HG03159 (cell line): ENCODE results near the gene RBM10.
"Not testable (repeated sequence)": the region's sequence is repeated elsewhere in the genome, so short reads cannot be mapped to it uniquely, and the experiment has no call there.

Experiments used
- ATAC-seq: cut with Tn5 transposase; IDR thresholded peaks from one replicate; pipeline ENCODE4 v1.9.1; 2021; ENCODE audit warnings: mild to moderate bottlenecking, moderate library complexity; ENCODE audit not compliant: unreplicated experiment

The RBM10 gene, protein sequence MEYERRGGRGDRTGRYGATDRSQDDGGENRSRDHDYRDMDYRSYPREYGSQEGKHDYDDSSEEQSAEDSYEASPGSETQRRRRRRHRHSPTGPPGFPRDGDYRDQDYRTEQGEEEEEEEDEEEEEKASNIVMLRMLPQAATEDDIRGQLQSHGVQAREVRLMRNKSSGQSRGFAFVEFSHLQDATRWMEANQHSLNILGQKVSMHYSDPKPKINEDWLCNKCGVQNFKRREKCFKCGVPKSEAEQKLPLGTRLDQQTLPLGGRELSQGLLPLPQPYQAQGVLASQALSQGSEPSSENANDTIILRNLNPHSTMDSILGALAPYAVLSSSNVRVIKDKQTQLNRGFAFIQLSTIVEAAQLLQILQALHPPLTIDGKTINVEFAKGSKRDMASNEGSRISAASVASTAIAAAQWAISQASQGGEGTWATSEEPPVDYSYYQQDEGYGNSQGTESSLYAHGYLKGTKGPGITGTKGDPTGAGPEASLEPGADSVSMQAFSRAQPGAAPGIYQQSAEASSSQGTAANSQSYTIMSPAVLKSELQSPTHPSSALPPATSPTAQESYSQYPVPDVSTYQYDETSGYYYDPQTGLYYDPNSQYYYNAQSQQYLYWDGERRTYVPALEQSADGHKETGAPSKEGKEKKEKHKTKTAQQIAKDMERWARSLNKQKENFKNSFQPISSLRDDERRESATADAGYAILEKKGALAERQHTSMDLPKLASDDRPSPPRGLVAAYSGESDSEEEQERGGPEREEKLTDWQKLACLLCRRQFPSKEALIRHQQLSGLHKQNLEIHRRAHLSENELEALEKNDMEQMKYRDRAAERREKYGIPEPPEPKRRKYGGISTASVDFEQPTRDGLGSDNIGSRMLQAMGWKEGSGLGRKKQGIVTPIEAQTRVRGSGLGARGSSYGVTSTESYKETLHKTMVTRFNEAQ

GRCh38 chrX:47144626-47145394 lies at the start of gene RBM10, which contains the start of gene NDUFB11:
Gene RBM10, plus strand, starts transcription at chrX:47145221. Its CDS starts 2,261 bp downstream, at chrX:47147482.
Gene NDUFB11, minus strand, starts transcription at chrX:47144702. Its CDS starts 23 bp downstream, at chrX:47144679.
- peak; percentile 80 for ATAC-seq

DNA sequence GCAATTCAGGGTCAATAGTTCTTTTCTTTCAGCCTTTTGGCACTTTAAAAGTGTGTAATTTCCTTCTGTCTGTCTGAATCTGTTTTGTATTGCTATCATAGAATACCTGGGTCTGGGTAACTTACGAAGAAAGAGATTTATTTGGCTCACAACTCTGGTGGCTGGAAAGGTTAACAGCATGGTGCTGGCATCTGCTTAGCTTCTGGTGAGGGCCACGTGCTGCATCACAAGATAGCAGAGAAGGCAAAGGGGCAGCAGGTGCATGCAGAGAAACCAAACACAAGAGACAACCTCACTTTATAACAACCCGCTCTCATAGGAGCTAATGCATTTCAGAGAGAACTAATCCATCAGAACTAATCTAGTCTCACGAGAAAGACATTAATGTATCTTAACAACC lies 48.0 kb upstream of the RBM10 start:
- no peak for ATAC-seq

- ATAC-seq: no peak
Observed at GRCh38 chrX:47098338-47099094, 46.5 kb upstream of the RBM10 start.

DNA sequence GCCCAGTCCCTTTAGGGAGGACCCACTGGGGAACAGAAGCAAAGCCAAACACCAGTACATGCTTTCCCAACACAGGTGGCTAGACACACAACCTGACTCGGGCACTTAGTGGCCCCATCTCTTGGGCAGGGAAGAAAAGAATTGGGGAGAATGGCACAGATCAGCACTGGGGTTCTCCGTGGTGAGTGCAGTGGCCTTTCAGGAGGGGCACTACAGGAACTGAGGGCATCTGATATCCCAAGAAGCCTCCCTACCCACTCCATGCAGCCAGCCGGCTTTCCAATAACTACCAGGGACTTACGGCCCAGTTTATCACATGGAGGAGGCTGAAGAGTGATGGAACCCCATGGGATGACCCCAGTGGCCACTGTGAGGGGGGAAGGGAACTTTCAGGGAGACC lies 43.8 kb upstream of the RBM10 start:
- no peak for ATAC-seq

GRCh38 chrX:47110936-47111615 lies 33.9 kb upstream of the RBM10 start:
- ATAC-seq: not testable (repeated sequence)

- ATAC-seq: no peak
Observed at GRCh38 chrX:47112316-47112954, 32.6 kb upstream of the RBM10 start.

DNA sequence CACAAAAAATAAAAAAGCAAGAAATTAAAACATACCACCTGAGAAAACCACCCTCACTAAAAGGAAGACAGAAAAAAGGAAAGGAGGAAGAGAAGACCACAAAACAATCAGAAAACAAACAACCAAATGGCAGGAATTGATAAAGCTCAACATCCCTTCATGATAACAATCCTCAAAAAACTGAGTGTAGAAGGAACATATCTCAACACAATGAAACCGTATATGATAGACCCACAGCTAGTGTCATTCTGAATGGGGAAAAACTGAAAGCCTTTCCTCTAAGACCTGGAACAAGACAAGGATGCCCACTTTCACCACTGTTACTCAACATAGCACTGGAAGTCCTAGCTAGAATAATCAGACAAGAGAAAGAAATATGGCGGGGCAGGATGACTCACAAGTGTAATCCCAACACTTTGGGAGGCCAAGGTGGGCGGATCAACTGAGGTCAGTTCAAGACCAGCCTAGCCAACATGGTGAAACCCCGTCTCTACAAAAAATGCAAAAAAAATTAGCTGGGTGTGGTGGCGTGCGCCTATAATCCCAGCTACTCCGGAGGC lies 28.4 kb upstream of the RBM10 start:
- not testable (repeated sequence) for ATAC-seq

DNA sequence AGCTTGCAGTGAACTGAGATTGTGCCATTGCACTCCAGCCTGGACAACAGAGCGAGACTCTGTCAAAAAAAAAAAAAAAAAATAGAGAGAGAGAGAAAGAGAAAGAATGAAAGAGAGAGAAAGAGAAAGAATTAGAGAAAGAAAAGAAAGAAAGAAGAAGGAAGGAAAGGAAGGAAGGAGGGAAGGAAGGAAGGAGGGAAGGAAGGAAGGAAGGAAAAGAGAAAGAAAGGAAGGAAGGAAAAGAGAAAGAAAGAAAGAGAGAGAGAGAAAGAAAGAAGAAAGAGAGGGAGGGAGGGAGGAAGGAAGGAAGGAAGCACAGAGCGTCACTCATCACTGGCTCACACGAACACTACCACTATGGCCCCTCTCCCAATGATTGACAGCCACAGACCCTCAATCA lies 20.6 kb upstream of the RBM10 start:
- not testable (repeated sequence) for ATAC-seq

- ATAC-seq: peak; percentile 96
Observed at GRCh38 chrX:47129157-47129898, 15.7 kb upstream of the RBM10 start.

GRCh38 chrX:47129899-47130358 lies 15.1 kb upstream of the RBM10 start:
- ATAC-seq: no peak

DNA sequence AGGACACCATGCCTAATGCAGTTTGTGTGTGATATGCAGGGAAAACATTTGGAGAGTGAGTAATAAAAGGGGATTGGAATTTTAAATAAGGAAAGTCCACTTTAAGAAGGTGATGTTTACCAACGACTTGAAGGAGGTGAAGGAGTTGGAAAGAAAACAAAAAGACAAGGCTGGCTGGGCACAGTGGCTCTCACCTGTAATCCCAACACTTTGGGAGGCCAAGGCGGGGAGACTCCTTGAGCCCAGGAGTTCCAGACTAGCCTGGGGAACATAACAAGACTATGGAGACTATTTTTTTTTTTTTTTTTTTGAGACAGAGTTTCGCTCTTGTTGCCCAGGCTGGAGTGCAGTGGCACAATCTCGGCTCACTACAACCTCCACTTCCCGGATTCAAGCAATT lies 11.5 kb upstream of the RBM10 start:
- ATAC-seq: no peak

DNA sequence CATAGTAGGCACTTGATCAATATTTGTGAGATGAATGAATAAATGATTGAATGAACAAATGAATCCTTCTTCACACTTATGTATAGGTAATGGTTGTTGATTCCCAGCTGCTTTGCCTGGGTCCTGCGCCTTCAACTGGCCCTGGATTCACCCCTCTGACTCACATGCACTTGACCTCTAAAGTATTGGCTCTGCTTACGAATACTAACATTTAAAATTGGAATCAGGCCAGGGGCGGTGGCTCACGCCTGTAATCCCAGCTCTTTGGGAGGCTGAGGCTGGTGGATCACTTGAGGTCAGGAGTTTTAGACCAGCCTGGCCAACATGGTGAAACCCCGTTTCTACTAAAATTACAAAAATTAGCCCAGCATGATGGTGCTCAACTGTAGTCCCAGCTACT lies 9.4 kb upstream of the RBM10 start:
- not testable (repeated sequence) for ATAC-seq

DNA sequence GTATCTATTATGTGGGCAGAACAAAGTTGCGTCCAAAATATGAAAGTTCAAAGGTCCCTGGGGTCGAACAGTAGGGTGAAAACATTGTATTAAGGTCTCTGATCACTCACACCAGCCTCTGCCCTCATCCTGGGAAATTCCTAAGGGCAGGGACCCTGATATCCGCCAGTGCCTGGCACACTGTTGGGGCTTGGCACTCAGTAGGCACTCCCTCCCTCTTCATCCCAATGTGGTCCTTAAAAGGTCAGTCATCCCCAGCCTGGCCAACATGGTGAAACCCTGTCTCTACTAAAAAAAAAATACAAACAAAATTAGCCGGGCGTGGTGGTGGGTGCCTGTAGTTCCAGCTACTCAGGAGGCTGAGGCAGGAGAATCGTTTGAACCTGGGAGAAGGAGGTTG lies 6.8 kb upstream of the RBM10 start:
- ATAC-seq: no peak

- ATAC-seq: no peak
Observed at GRCh38 chrX:47143894-47144625, 961 bp upstream of the RBM10 start.

GRCh38 chrX:47145395-47146120 lies 537 bp downstream of the RBM10 start:
- peak; percentile 25 for ATAC-seq

DNA sequence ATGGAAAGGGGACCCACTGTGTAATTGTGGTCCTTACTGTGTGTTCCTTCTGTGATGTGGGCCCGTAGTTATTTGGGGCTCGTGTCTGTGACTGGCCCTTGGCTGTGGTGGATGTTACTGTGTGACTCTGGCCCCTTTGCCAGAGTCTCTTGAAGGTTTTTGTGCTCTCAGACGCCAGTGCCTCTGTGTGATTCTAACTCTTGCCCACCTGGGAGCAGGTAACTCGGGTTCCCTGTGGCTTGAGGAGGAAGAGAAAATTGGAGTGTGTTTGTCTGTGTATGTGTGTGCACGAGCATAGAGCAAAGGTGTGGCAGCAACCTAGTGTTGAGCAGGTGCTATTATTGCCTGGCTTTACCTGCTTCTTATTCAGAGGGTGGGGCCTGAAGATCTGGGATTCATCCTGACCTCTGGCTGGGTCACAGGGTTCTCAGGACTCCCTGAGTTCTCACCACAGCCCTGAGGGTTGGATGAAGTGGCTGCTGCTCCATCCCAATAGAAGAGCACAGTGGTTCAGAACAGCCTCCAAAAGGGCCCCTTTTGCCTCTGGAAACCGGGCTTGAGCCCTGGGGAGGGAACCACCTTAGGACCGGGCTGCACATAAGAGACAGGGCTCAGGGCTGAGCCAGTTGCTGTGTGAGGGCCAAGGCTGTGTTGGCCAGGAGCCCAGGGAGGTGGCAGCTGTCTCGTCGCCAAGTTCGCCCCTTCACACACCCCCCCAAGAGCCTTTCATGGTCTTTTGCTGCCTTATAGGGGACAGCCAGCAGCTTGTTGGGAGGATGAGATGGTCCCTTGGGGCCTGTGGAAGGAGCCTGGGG lies 1.3 kb downstream of the RBM10 start:
- no peak for ATAC-seq
